Measurements from ENCODE around the gene RAB3IL1.

Gene RAB3IL1

DNA sequence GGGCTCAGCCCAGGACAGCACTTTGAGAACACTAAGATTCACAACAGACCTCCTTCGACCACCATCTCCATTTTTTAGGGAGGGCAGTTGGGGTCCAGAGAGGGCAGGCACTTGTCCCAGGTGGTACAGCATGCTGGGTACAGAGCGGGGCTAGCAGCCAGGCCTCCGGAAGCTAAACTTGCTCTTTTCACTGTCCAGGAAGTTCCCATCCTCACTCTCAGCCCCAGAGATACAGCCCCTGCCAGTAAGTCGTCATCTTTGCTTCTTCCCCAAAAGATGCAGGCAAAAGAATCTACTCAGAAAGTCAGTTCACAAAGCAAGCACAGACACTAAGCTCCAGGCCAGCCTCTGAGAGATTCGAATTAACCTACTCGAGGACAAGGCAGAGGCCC, 6.7 kb upstream of the RAB3IL1 start:
- peaks cover 8% of the 10 kb centered on the region for H3K4me1 ChIP-seq (ENCODE audit: control insufficient read depth, insufficient read depth, low read length)
- H3K27me3 ChIP-seq (ENCODE audit: control insufficient read depth, insufficient read depth, low read length) = no peaks in the 10 kb centered on the region
- no peaks in the 10 kb centered on the region for H3K36me3 ChIP-seq (ENCODE audit: control insufficient read depth, insufficient read depth, low read length)
- H3K9me3 ChIP-seq (ENCODE audit: control insufficient read depth, insufficient read depth, low read length) = no peaks in the 10 kb centered on the region
- H3K9ac ChIP-seq (ENCODE audit: low read depth, low read length) = peak overlapping the region; percentile 42
- H3K4me3 ChIP-seq (ENCODE audit: low read depth, low read length) = no peak overlapping the region

DNA sequence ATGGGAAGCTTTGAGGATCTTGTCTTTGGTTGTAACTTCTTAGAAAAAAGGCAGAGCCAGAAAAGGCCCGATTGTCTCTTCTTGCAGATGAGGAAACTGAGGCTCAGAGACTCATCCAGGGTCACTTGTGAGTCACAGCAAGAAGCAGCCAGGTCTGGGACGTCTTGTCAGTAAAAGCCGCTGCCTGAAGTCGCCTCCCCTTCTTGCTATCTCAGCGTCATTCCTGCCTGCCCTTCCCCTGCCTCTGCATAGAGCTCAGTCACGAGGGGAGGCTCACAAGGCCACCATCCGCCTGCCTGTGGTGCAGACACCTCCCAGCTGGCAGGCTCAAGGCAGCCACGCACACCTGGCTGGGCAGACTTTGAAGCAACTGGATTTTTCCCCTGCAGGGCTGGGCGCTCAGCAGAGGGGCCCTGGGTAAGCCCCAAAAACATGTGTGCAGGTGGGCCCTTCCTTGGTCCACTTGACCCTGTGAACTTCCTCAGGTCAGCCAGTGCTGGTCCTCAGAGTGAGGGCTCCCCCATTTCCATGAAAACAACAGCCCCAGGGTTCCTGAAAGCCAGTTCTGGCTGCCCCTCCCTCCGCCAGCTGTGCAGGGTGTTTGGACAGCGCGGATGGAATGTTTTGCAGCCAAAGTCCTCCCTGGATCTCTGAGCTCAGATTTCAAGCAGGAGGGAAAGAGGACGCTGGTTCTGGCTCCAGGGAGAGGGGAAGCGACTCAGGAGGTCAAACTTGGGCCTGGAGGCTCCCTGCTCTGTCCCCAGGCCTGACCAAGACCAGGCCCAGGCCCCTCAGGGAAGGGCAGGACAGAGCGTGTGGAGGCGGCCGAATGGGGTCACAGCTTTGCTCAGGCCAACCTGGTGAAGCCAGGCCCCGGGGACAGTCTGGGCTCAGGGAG, 6.0 kb upstream of the RAB3IL1 start:
- peak overlapping the region; percentile 42 for H3K9ac ChIP-seq (ENCODE audit: low read depth, low read length)
- no peaks in the 10 kb centered on the region for H3K36me3 ChIP-seq (ENCODE audit: control insufficient read depth, insufficient read depth, low read length)
- H3K4me3 ChIP-seq (ENCODE audit: low read depth, low read length) = no peak overlapping the region
- no peaks in the 10 kb centered on the region for H3K9me3 ChIP-seq (ENCODE audit: control insufficient read depth, insufficient read depth, low read length)
- H3K27me3 ChIP-seq (ENCODE audit: control insufficient read depth, insufficient read depth, low read length) = peaks cover 3% of the 10 kb centered on the region
- peaks cover 8% of the 10 kb centered on the region for H3K4me1 ChIP-seq (ENCODE audit: control insufficient read depth, insufficient read depth, low read length)

DNA sequence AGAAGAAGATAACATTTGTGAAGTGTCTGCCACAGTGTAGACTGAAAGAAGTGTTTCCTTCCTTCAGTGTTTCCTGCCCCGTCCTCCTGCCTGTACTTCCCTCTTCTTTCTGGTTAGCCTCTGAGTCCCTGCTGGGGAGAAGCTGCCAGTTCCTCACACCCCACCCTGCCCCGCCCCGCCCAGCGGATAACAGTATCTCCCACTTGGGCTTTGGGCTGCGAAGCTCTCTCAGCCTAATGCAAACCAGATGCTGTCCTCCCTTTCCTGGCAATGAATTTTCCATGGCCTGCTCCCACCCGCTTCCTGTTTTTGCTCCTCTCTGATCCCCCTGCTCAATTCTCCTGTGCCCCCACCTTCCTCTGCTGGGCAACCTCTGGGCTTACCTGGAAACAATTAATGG, 5.2 kb upstream of the RAB3IL1 start:
- Histone ChIP-seq H3K36me3 (ENCODE audit: control insufficient read depth, insufficient read depth, low read length) (no peaks in the 10 kb centered on the region), H3K9me3 (ENCODE audit: control insufficient read depth, insufficient read depth, low read length) (no peaks in the 10 kb centered on the region), H3K4me3 (ENCODE audit: low read depth, low read length) (no peak overlapping the region), H3K4me1 (ENCODE audit: control insufficient read depth, insufficient read depth, low read length) (peaks cover 11% of the 10 kb centered on the region), H3K9ac (ENCODE audit: low read depth, low read length) (no peak overlapping the region), H3K27me3 (ENCODE audit: control insufficient read depth, insufficient read depth, low read length) (peaks cover 9% of the 10 kb centered on the region)

DNA sequence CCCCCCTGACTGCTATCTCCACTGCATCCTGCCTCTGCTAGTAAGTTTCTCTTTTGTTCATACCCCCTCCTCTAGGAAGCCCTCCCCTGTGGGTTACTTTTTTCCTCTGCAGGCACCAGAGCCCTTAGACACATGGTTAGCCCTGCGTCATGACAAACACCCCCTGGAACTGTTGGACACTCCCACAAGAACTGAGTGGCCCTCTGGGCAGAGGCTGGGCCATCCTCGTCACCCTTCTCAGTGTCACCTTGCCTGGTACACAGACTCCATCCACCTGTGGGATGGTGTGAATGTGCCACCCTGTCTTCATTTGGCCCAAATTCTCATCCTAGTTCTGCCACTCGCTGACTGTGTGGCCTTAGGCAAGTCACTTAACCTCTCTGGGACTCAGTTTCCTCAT, 4.1 kb upstream of the RAB3IL1 start:
- Histone ChIP-seq H3K9ac (ENCODE audit: low read depth, low read length) (no peak overlapping the region), H3K4me1 (ENCODE audit: control insufficient read depth, insufficient read depth, low read length) (peaks cover 11% of the 10 kb centered on the region), H3K4me3 (ENCODE audit: low read depth, low read length) (no peak overlapping the region), H3K27me3 (ENCODE audit: control insufficient read depth, insufficient read depth, low read length) (peaks cover 12% of the 10 kb centered on the region), H3K9me3 (ENCODE audit: control insufficient read depth, insufficient read depth, low read length) (no peaks in the 10 kb centered on the region), H3K36me3 (ENCODE audit: control insufficient read depth, insufficient read depth, low read length) (no peaks in the 10 kb centered on the region)

DNA sequence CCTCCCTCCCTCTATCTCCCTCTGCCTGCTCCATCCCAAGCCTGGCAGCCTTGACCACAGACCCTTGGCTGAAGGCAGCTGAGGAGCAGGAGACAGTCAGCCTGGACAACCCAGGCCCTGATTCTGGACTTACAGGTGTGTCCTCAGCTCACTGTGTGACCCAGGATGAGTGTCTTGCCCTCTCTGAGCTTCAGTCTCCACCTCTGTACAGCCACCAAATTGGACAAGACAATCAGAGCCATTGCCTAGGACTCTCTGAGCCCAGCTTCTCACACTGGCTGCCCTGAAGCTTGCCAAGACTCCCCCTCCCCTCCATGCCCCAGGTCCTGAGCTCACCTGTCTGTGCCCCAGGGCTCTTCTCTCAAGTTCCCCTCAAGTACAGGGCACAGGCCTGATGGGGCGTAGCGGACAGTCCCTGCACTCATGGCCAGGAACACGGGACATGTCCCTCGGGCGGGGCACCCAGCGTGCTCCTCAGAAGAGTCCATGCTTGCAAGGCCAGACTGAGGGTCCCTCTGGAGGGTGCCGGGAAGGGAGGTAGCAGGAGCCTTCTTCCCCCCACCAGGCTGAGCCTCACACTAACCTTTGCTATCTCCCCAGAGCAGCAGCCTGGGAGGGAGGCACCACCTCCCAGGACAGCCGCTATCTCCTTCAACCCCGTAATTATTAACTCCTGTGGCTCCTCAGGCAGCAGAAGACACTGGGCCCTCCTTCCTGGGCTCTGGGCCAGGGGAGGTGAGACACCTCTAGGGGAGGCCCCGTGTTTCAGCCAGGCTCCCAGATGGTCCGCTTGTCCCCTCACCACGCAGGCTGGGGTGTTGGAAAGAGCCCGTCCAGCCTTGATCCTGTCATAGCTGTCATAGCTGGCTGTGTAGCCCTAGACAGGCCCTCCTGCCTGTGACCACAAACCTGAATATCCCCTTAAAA, 2.6 kb upstream of the RAB3IL1 start:
- H3K4me3 ChIP-seq (ENCODE audit: low read depth, low read length) = no peak overlapping the region
- H3K9me3 ChIP-seq (ENCODE audit: control insufficient read depth, insufficient read depth, low read length) = no peaks in the 10 kb centered on the region
- H3K9ac ChIP-seq (ENCODE audit: low read depth, low read length) = no peak overlapping the region
- peaks cover 11% of the 10 kb centered on the region for H3K4me1 ChIP-seq (ENCODE audit: control insufficient read depth, insufficient read depth, low read length)
- peaks cover 14% of the 10 kb centered on the region for H3K27me3 ChIP-seq (ENCODE audit: control insufficient read depth, insufficient read depth, low read length)
- H3K36me3 ChIP-seq (ENCODE audit: control insufficient read depth, insufficient read depth, low read length) = no peaks in the 10 kb centered on the region

DNA sequence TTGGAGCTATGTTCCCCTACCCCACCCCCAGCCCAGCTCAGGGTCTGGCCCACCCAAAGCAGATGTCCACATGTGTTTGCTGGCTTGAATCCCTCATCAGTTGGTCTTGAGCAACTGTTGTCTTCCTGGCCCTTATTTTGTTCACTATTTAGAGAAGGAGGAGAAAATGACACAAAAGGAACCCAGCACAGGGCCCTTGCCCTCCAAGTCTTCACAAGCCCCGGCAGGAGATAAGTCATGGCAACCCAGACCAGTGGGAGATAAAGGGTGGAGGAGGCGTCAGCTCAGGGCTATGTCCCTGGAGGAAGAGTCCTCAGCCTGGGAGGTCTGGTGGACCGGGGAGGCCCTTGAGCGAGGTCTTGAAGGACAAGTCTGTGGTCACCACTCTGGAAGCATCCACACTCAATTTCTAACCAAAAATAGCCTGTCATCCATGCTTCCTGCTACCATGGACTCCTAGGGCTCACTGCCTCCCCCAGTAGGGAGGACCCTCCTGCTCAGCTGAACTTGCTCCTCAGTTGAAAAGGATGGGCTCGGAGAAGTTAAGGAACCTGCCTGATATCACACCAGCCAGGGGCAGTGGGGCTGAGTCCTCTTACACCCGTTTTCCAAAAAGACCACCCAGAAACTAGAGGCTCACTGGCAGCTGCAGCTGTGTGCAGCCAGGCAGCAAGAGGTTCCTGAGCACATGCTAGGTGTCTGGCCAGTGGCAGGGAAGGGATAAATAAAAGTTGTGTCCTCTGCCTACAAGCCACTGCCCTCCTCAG, 1.8 kb upstream of the RAB3IL1 start:
- no peak overlapping the region for H3K9ac ChIP-seq (ENCODE audit: low read depth, low read length)
- H3K36me3 ChIP-seq (ENCODE audit: control insufficient read depth, insufficient read depth, low read length) = no peaks in the 10 kb centered on the region
- H3K27me3 ChIP-seq (ENCODE audit: control insufficient read depth, insufficient read depth, low read length) = peaks cover 14% of the 10 kb centered on the region
- H3K9me3 ChIP-seq (ENCODE audit: control insufficient read depth, insufficient read depth, low read length) = no peaks in the 10 kb centered on the region
- H3K4me1 ChIP-seq (ENCODE audit: control insufficient read depth, insufficient read depth, low read length) = peaks cover 11% of the 10 kb centered on the region
- no peak overlapping the region for H3K4me3 ChIP-seq (ENCODE audit: low read depth, low read length)

DNA sequence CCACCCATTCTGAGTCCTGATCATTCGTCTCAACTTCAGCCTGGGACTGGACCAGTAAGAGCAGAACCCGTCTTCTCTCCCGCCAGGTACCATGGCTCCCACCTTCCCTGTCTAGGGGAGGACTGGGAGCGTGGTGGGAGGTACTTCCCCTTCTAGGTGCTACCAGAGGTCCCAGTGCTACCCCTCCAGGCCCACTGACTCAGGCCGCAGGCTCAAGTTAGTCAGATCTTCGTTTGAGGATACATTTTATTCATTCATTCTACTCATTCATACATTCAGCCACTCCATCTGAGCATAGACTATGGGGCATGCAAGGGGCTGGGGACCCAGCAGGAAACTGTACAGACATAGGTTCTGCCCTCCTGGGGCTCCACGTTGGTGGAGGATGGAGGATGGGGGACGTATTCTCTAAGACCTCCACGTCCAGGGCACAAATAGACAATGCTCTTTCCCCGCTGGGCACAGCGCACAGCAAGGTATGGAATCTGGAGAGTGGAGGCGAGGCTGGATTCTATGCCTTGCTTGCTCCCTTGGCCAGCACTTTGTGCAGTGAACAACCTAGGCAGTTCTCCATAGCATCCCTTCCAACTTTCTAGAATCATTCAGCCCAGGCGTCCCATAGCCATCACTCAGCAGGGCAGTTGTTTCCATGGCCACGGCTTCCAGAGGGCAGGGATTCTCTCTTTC, 1.0 kb upstream of the RAB3IL1 start:
- Histone ChIP-seq H3K36me3 (ENCODE audit: control insufficient read depth, insufficient read depth, low read length) (no peaks in the 10 kb centered on the region), H3K27me3 (ENCODE audit: control insufficient read depth, insufficient read depth, low read length) (peaks cover 14% of the 10 kb centered on the region), H3K4me1 (ENCODE audit: control insufficient read depth, insufficient read depth, low read length) (peaks cover 9% of the 10 kb centered on the region), H3K9me3 (ENCODE audit: control insufficient read depth, insufficient read depth, low read length) (no peaks in the 10 kb centered on the region), H3K9ac (ENCODE audit: low read depth, low read length) (no peak overlapping the region), H3K4me3 (ENCODE audit: low read depth, low read length) (peak overlapping the region; percentile 60)

GRCh38 chr11:61916737-61917333, 531 bp downstream of the RAB3IL1 start:
- Histone ChIP-seq H3K36me3 (ENCODE audit: control insufficient read depth, insufficient read depth, low read length) (no peaks in the 10 kb centered on the region), H3K9me3 (ENCODE audit: control insufficient read depth, insufficient read depth, low read length) (no peaks in the 10 kb centered on the region), H3K27me3 (ENCODE audit: control insufficient read depth, insufficient read depth, low read length) (peaks cover 14% of the 10 kb centered on the region), H3K4me1 (ENCODE audit: control insufficient read depth, insufficient read depth, low read length) (peaks cover 2% of the 10 kb centered on the region), H3K4me3 (ENCODE audit: low read depth, low read length) (peak overlapping the region; percentile 60), H3K9ac (ENCODE audit: low read depth, low read length) (no peak overlapping the region)

- H3K9ac ChIP-seq (ENCODE audit: low read depth, low read length) = no peak overlapping the region
- no peaks in the 10 kb centered on the region for H3K36me3 ChIP-seq (ENCODE audit: control insufficient read depth, insufficient read depth, low read length)
- H3K4me1 ChIP-seq (ENCODE audit: control insufficient read depth, insufficient read depth, low read length) = peaks cover 2% of the 10 kb centered on the region
- H3K9me3 ChIP-seq (ENCODE audit: control insufficient read depth, insufficient read depth, low read length) = no peaks in the 10 kb centered on the region
- no peak overlapping the region for H3K4me3 ChIP-seq (ENCODE audit: low read depth, low read length)
- H3K27me3 ChIP-seq (ENCODE audit: control insufficient read depth, insufficient read depth, low read length) = peaks cover 14% of the 10 kb centered on the region
These were observed 2.7 kb downstream of the RAB3IL1 start for GRCh38 chr11:61914471-61915171.

DNA sequence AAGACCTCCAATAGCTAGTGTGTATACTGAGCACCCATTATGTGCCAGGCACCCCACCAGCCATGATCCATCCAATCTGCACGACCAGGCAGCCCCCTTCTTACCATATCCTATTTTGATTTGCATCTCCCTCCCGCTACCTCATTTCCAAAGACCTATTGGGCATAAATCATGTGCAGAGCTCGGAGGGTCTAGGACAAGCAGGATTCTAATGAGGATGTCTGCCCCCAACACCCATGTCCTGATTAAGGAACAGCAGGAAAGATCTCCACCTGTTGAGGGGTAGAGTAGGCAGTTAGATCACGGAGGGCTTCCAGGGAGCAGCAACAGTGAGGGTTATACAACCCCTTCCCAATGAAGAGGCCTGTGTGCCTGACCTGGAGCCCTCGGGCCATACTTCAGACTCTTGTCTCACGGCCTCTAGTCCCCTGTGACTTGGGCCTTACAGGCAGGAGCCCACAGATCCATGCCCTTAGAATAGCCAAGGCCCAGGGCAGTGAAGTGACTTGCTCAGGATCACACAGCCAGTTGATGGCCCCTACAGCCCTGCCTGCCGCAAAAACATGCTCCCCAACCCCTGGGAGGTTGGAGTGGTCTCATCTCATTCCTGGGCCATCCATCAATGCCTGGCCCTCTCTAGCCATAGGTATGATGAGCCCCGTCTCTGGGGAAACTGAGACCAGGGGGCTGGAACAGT, 3.5 kb downstream of the RAB3IL1 start:
- no peak overlapping the region for H3K4me3 ChIP-seq (ENCODE audit: low read depth, low read length)
- H3K36me3 ChIP-seq (ENCODE audit: control insufficient read depth, insufficient read depth, low read length) = no peaks in the 10 kb centered on the region
- peaks cover 7% of the 10 kb centered on the region for H3K4me1 ChIP-seq (ENCODE audit: control insufficient read depth, insufficient read depth, low read length)
- no peaks in the 10 kb centered on the region for H3K9me3 ChIP-seq (ENCODE audit: control insufficient read depth, insufficient read depth, low read length)
- peaks cover 14% of the 10 kb centered on the region for H3K27me3 ChIP-seq (ENCODE audit: control insufficient read depth, insufficient read depth, low read length)
- no peak overlapping the region for H3K9ac ChIP-seq (ENCODE audit: low read depth, low read length)

All from iPS-15b (cell line).